ENCODE results near the gene HERPUD1. TPM values are rescaled to one million over a fixed set of nuclear protein-coding genes. Genes with fewer than 3 reads are reported as not detected.
A peak's percentile ranks its signal among the peaks of the same experiment; 100 is the strongest.

The HERPUD1 gene
- total and polyA plus RNA-seq, 2 of the 13 experiments (the other 11 are each of a cell fraction or from before 2014, with no cell fraction given) = 96.2 to 323 TPM

- TF ChIP-seq, protein P1, sequence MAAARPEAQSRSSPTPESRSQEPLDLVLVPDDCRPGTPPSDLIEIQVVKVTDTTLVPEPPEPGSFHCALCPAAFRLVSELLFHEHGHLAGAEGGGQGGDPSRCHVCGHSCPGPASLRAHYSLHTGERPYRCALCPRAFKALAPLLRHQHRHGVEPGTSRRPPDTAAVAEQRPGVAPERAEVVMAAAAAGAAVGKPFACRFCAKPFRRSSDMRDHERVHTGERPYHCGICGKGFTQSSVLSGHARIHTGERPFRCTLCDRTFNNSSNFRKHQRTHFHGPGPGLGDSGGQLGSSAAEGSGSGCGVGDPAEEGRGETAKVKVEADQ (CRISPR knock-in tag; IDR thresholded peaks at IDR 0.05; ENCODE audit: borderline replicate concordance) = 0 out of 2 replicates have a peak, but pooled peaks have one; percentile 37
- TF ChIP-seq ZNF7 (CRISPR knock-in tag; IDR thresholded peaks at IDR 0.05) (no peak), ZNF382 (CRISPR knock-in tag; IDR thresholded peaks at IDR 0.05; ENCODE audit: borderline replicate concordance) (no peak), ZIK1 (CRISPR knock-in tag; IDR thresholded peaks at IDR 0.05; ENCODE audit: borderline replicate concordance, low read depth) (no peak; the same call in 1 of the 2 replicates), ZNF776 (CRISPR knock-in tag; IDR thresholded peaks at IDR 0.05) (no peak; the same call in 1 of the 2 replicates), PRDM4 (CRISPR knock-in tag; IDR thresholded peaks at IDR 0.05; ENCODE audit: borderline replicate concordance) (no peak), RELA (CRISPR knock-in tag; IDR thresholded peaks at IDR 0.05) (0 out of 2 replicates have a peak, but pooled peaks have one; percentile 18), SALL1 (CRISPR knock-in tag; IDR thresholded peaks at IDR 0.05) (peak; percentile 74), SIN3B (IDR thresholded peaks at IDR 0.05; ENCODE audit: low read length) (no peak), SNAPC5 (CRISPR knock-in tag; IDR thresholded peaks at IDR 0.05; ENCODE audit: borderline replicate concordance) (no peak), POGZ (CRISPR knock-in tag; IDR thresholded peaks at IDR 0.05) (0 out of 2 replicates have a peak, but pooled peaks have one; percentile 19), NPAS2 (CRISPR knock-in tag; IDR thresholded peaks at IDR 0.05; ENCODE audit: borderline replicate concordance) (no peak), ZNF430 (CRISPR knock-in tag; IDR thresholded peaks at IDR 0.05) (0 out of 2 replicates have a peak, but pooled peaks have one; percentile 54)
- TF ChIP-seq, protein P2, sequence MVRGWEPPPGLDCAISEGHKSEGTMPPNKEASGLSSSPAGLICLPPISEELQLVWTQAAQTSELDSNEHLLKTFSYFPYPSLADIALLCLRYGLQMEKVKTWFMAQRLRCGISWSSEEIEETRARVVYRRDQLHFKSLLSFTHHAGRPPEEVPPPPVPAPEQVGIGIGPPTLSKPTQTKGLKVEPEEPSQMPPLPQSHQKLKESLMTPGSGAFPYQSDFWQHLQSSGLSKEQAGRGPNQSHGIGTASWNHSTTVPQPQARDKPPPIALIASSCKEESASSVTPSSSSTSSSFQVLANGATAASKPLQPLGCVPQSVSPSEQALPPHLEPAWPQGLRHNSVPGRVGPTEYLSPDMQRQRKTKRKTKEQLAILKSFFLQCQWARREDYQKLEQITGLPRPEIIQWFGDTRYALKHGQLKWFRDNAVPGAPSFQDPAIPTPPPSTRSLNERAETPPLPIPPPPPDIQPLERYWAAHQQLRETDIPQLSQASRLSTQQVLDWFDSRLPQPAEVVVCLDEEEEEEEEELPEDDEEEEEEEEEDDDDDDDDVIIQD (CRISPR knock-in tag; IDR thresholded peaks at IDR 0.05; ENCODE audit: low read depth) = no peak
- TF ChIP-seq, protein P3, sequence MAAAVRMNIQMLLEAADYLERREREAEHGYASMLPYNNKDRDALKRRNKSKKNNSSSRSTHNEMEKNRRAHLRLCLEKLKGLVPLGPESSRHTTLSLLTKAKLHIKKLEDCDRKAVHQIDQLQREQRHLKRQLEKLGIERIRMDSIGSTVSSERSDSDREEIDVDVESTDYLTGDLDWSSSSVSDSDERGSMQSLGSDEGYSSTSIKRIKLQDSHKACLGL (CRISPR knock-in tag; IDR thresholded peaks at IDR 0.05) = peak; percentile 84
- TF ChIP-seq, protein P4, sequence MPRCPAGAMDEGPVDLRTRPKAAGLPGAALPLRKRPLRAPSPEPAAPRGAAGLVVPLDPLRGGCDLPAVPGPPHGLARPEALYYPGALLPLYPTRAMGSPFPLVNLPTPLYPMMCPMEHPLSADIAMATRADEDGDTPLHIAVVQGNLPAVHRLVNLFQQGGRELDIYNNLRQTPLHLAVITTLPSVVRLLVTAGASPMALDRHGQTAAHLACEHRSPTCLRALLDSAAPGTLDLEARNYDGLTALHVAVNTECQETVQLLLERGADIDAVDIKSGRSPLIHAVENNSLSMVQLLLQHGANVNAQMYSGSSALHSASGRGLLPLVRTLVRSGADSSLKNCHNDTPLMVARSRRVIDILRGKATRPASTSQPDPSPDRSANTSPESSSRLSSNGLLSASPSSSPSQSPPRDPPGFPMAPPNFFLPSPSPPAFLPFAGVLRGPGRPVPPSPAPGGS (CRISPR knock-in tag; IDR thresholded peaks at IDR 0.05) = peak; percentile 79; the same call in 1 of the 2 replicates
- TF ChIP-seq, protein P5, sequence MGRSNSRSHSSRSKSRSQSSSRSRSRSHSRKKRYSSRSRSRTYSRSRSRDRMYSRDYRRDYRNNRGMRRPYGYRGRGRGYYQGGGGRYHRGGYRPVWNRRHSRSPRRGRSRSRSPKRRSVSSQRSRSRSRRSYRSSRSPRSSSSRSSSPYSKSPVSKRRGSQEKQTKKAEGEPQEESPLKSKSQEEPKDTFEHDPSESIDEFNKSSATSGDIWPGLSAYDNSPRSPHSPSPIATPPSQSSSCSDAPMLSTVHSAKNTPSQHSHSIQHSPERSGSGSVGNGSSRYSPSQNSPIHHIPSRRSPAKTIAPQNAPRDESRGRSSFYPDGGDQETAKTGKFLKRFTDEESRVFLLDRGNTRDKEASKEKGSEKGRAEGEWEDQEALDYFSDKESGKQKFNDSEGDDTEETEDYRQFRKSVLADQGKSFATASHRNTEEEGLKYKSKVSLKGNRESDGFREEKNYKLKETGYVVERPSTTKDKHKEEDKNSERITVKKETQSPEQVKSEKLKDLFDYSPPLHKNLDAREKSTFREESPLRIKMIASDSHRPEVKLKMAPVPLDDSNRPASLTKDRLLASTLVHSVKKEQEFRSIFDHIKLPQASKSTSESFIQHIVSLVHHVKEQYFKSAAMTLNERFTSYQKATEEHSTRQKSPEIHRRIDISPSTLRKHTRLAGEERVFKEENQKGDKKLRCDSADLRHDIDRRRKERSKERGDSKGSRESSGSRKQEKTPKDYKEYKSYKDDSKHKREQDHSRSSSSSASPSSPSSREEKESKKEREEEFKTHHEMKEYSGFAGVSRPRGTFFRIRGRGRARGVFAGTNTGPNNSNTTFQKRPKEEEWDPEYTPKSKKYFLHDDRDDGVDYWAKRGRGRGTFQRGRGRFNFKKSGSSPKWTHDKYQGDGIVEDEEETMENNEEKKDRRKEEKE (IDR thresholded peaks at IDR 0.05) = no peak
Observed at GRCh38 chr16:56988948-56989945, 57.3 kb downstream of the HERPUD1 start, which contains the start of gene NLRC5 (continued).
